ENCODE data around the gene PIGW.

PIGW gene

GRCh38 chr17:36545465-36546417 is 11.0 kb downstream of the PIGW start:
- no peaks in the 10 kb centered on the region for H3K27me3 ChIP-seq (ENCODE audit: control insufficient read depth, insufficient read depth, low read length)
- no peaks in the 10 kb centered on the region for H3K9me3 ChIP-seq (ENCODE audit: control insufficient read depth, insufficient read depth, low read length)
- H3K36me3 ChIP-seq (ENCODE audit: control insufficient read depth, insufficient read depth, low read length): no peaks in the 10 kb centered on the region
- DNase-seq (ENCODE audit: low read depth, low spot score): peak; percentile 84
- no peak overlapping the region for H3K27ac ChIP-seq (ENCODE audit: low read length)
- no peaks in the 10 kb centered on the region for H3K4me1 ChIP-seq (ENCODE audit: control insufficient read depth, insufficient read depth, low read length)
- WGBS (ENCODE audit: insufficient coverage, insufficient read length): no CpG with 5 or more reads among the region's 60 CpGs
- H3K4me3 ChIP-seq (ENCODE audit: low read length): peak overlapping the region; percentile 84

GRCh38 chr17:36546418-36547093 is 11.8 kb downstream of the PIGW start:
- Histone ChIP-seq H3K9me3 (ENCODE audit: control insufficient read depth, insufficient read depth, low read length) (no peaks in the 10 kb centered on the region), H3K27ac (ENCODE audit: low read length) (no peak overlapping the region), H3K4me1 (ENCODE audit: control insufficient read depth, insufficient read depth, low read length) (no peaks in the 10 kb centered on the region), H3K4me3 (ENCODE audit: low read length) (peak overlapping the region; percentile 84; the same call in 1 of the 2 replicates), H3K27me3 (ENCODE audit: control insufficient read depth, insufficient read depth, low read length) (no peaks in the 10 kb centered on the region), H3K36me3 (ENCODE audit: control insufficient read depth, insufficient read depth, low read length) (no peaks in the 10 kb centered on the region)
- WGBS (ENCODE audit: insufficient coverage, insufficient read length): no CpG with 5 or more reads among the region's 7 CpGs
- DNase-seq (ENCODE audit: low read depth, low spot score): no peak

GRCh38 chr17:36547776-36548175 is 13.0 kb downstream of the PIGW start:
- H3K27me3 ChIP-seq (ENCODE audit: control insufficient read depth, insufficient read depth, low read length): no peaks in the 10 kb centered on the region
- no peaks in the 10 kb centered on the region for H3K36me3 ChIP-seq (ENCODE audit: control insufficient read depth, insufficient read depth, low read length)
- H3K4me1 ChIP-seq (ENCODE audit: control insufficient read depth, insufficient read depth, low read length): no peaks in the 10 kb centered on the region
- no peak overlapping the region for H3K27ac ChIP-seq (ENCODE audit: low read length)
- no peak overlapping the region for H3K4me3 ChIP-seq (ENCODE audit: low read length)
- DNase-seq (ENCODE audit: low read depth, low spot score): no peak
- no peaks in the 10 kb centered on the region for H3K9me3 ChIP-seq (ENCODE audit: control insufficient read depth, insufficient read depth, low read length)

- Histone ChIP-seq H3K27me3 (ENCODE audit: control insufficient read depth, insufficient read depth, low read length) (no peaks in the 10 kb centered on the region), H3K4me1 (ENCODE audit: control insufficient read depth, insufficient read depth, low read length) (no peaks in the 10 kb centered on the region), H3K27ac (ENCODE audit: low read length) (no peak overlapping the region), H3K36me3 (ENCODE audit: control insufficient read depth, insufficient read depth, low read length) (no peaks in the 10 kb centered on the region), H3K4me3 (ENCODE audit: low read length) (no peak overlapping the region), H3K9me3 (ENCODE audit: control insufficient read depth, insufficient read depth, low read length) (no peaks in the 10 kb centered on the region)
- no peak for DNase-seq (ENCODE audit: low read depth, low spot score)
- WGBS (ENCODE audit: insufficient coverage, insufficient read length): 100% methylated on average over 1 of the region's 8 CpGs
Measured at GRCh38 chr17:36550491-36551417, 16.0 kb downstream of the PIGW start.

- DNase-seq (ENCODE audit: low read depth, low spot score): no peak
- no CpG with 5 or more reads among the region's 3 CpGs for WGBS (ENCODE audit: insufficient coverage, insufficient read length)
- Histone ChIP-seq H3K9me3 (ENCODE audit: control insufficient read depth, insufficient read depth, low read length) (no peaks in the 10 kb centered on the region), H3K27me3 (ENCODE audit: control insufficient read depth, insufficient read depth, low read length) (no peaks in the 10 kb centered on the region), H3K27ac (ENCODE audit: low read length) (no peak overlapping the region), H3K4me1 (ENCODE audit: control insufficient read depth, insufficient read depth, low read length) (no peaks in the 10 kb centered on the region), H3K36me3 (ENCODE audit: control insufficient read depth, insufficient read depth, low read length) (peaks cover 7% of the 10 kb centered on the region; the same call in 1 of the 2 replicates), H3K4me3 (ENCODE audit: low read length) (no peak overlapping the region)
Measured at GRCh38 chr17:36553459-36553858, 18.7 kb downstream of the PIGW start.

GRCh38 chr17:36566081-36566480 is 31.3 kb downstream of the PIGW start:
- H3K27me3 ChIP-seq (ENCODE audit: control insufficient read depth, insufficient read depth, low read length): no peaks in the 10 kb centered on the region
- no peak for DNase-seq (ENCODE audit: low read depth, low spot score)
- H3K27ac ChIP-seq (ENCODE audit: low read length): no peak overlapping the region
- no peak overlapping the region for H3K4me3 ChIP-seq (ENCODE audit: low read length)
- H3K4me1 ChIP-seq (ENCODE audit: control insufficient read depth, insufficient read depth, low read length): no peaks in the 10 kb centered on the region
- no peaks in the 10 kb centered on the region for H3K9me3 ChIP-seq (ENCODE audit: control insufficient read depth, insufficient read depth, low read length)
- no CpG with 5 or more reads among the region's 4 CpGs for WGBS (ENCODE audit: insufficient coverage, insufficient read length)
- no peaks in the 10 kb centered on the region; the same call in 1 of the 2 replicates for H3K36me3 ChIP-seq (ENCODE audit: control insufficient read depth, insufficient read depth, low read length)

- Histone ChIP-seq H3K4me1 (ENCODE audit: control insufficient read depth, insufficient read depth, low read length) (no peaks in the 10 kb centered on the region), H3K27ac (ENCODE audit: low read length) (no peak overlapping the region), H3K4me3 (ENCODE audit: low read length) (no peak overlapping the region), H3K9me3 (ENCODE audit: control insufficient read depth, insufficient read depth, low read length) (no peaks in the 10 kb centered on the region), H3K36me3 (ENCODE audit: control insufficient read depth, insufficient read depth, low read length) (peaks cover 7% of the 10 kb centered on the region; the same call in 1 of the 2 replicates), H3K27me3 (ENCODE audit: control insufficient read depth, insufficient read depth, low read length) (no peaks in the 10 kb centered on the region)
- WGBS (ENCODE audit: insufficient coverage, insufficient read length): no CpG with 5 or more reads among the region's 12 CpGs
- no peak for DNase-seq (ENCODE audit: low read depth, low spot score)
Measured at GRCh38 chr17:36575028-36575427, 40.2 kb downstream of the PIGW start.

GRCh38 chr17:36576793-36577192 is 42.0 kb downstream of the PIGW start:
- H3K4me3 ChIP-seq (ENCODE audit: low read length): no peak overlapping the region
- no CpG with 5 or more reads among the region's 2 CpGs for WGBS (ENCODE audit: insufficient coverage, insufficient read length)
- H3K4me1 ChIP-seq (ENCODE audit: control insufficient read depth, insufficient read depth, low read length): no peaks in the 10 kb centered on the region; the same call in 1 of the 2 replicates
- no peaks in the 10 kb centered on the region for H3K27me3 ChIP-seq (ENCODE audit: control insufficient read depth, insufficient read depth, low read length)
- no peak for DNase-seq (ENCODE audit: low read depth, low spot score)
- no peak overlapping the region for H3K27ac ChIP-seq (ENCODE audit: low read length)
- H3K9me3 ChIP-seq (ENCODE audit: control insufficient read depth, insufficient read depth, low read length): no peaks in the 10 kb centered on the region
- peaks cover 7% of the 10 kb centered on the region; the same call in 1 of the 2 replicates for H3K36me3 ChIP-seq (ENCODE audit: control insufficient read depth, insufficient read depth, low read length)

- H3K36me3 ChIP-seq (ENCODE audit: control insufficient read depth, insufficient read depth, low read length): peaks cover 4% of the 10 kb centered on the region; the same call in 1 of the 2 replicates
- H3K9me3 ChIP-seq (ENCODE audit: control insufficient read depth, insufficient read depth, low read length): no peaks in the 10 kb centered on the region
- WGBS (ENCODE audit: insufficient coverage, insufficient read length): no CpG with 5 or more reads among the region's 2 CpGs
- no peak overlapping the region for H3K27ac ChIP-seq (ENCODE audit: low read length)
- no peaks in the 10 kb centered on the region; the same call in 1 of the 2 replicates for H3K4me1 ChIP-seq (ENCODE audit: control insufficient read depth, insufficient read depth, low read length)
- H3K4me3 ChIP-seq (ENCODE audit: low read length): no peak overlapping the region
- no peaks in the 10 kb centered on the region for H3K27me3 ChIP-seq (ENCODE audit: control insufficient read depth, insufficient read depth, low read length)
- DNase-seq (ENCODE audit: low read depth, low spot score): no peak
Measured at GRCh38 chr17:36578671-36579070, 43.9 kb downstream of the PIGW start.

- Histone ChIP-seq H3K27ac (ENCODE audit: low read length) (no peak overlapping the region), H3K9me3 (ENCODE audit: control insufficient read depth, insufficient read depth, low read length) (no peaks in the 10 kb centered on the region), H3K4me3 (ENCODE audit: low read length) (no peak overlapping the region), H3K4me1 (ENCODE audit: control insufficient read depth, insufficient read depth, low read length) (no peaks in the 10 kb centered on the region; the same call in 1 of the 2 replicates), H3K27me3 (ENCODE audit: control insufficient read depth, insufficient read depth, low read length) (no peaks in the 10 kb centered on the region), H3K36me3 (ENCODE audit: control insufficient read depth, insufficient read depth, low read length) (peaks cover 9% of the 10 kb centered on the region)
- WGBS (ENCODE audit: insufficient coverage, insufficient read length): no CpG with 5 or more reads among the region's 1 CpG
- no peak for DNase-seq (ENCODE audit: low read depth, low spot score)
Measured at GRCh38 chr17:36583787-36584186, 49.0 kb downstream of the PIGW start.

Measured in iPS DF 6.9 (cell line).